Hepatocyte (in vitro differentiated cells): ENCODE measurements around the gene RNF152. TPM values are rescaled to one million over a fixed set of nuclear protein-coding genes. Genes with fewer than 3 reads are reported as not detected.

Experiments
- DNase-seq: peaks from one replicate; pipeline ENCODE4 v3.0.0-alpha.2; 2016; ENCODE audit warnings: low spot score
- H2AFZ ChIP-seq: fragments of 200-600 bp; sonication (generic); 2 replicates; pipeline ENCODE4 v1.6.0; 2016; ENCODE audit warnings: antibody characterized with exemption, mild to moderate bottlenecking
- H3K27ac ChIP-seq: fragments of 200-600 bp; sonication (generic); 2 replicates; pipeline ENCODE4 v1.5.1; 2016; ENCODE audit warnings: mild to moderate bottlenecking
- H3K27me3 ChIP-seq: fragments of 200-600 bp; sonication (generic); 2 replicates; pipeline ENCODE4 v1.6.1; 2016
- H3K36me3 ChIP-seq: fragments of 200-600 bp; sonication (generic); replicated peaks from 2 replicates; pipeline ENCODE4 v1.5.1; 2016; ENCODE audit warnings: low read depth; ENCODE audit not compliant: insufficient read depth
- H3K4me1 ChIP-seq: fragments of 200-600 bp; sonication (generic); 2 replicates; pipeline ENCODE4 v1.5.1; 2016; ENCODE audit warnings: mild to moderate bottlenecking, moderate library complexity; ENCODE audit not compliant: insufficient read depth
- H3K4me2 ChIP-seq: fragments of 200-600 bp; sonication (generic); 2 replicates; pipeline ENCODE4 v1.6.0; 2016
- H3K4me3 ChIP-seq: fragments of 200-600 bp; sonication (generic); 2 replicates; pipeline ENCODE4 v1.5.1; 2016; ENCODE audit warnings: mild to moderate bottlenecking
- H3K79me2 ChIP-seq: fragments of 200-600 bp; sonication (generic); 2 replicates; pipeline ENCODE4 v1.6.0; 2017; ENCODE audit warnings: mild to moderate bottlenecking
- H3K9me2 ChIP-seq: fragments of 200-600 bp; sonication (generic); replicated peaks from 2 replicates; pipeline ENCODE4 v1.6.0; 2017; ENCODE audit warnings: mild to moderate bottlenecking; ENCODE audit not compliant: insufficient read depth
- H3K9me3 ChIP-seq: fragments of 200-600 bp; sonication (generic); 2 replicates; pipeline ENCODE4 v1.5.1; 2016; ENCODE audit warnings: low read depth, mild to moderate bottlenecking
- H4K20me1 ChIP-seq: fragments of 200-600 bp; sonication (generic); 2 replicates; pipeline ENCODE4 v1.6.0; 2016; ENCODE audit warnings: mild to moderate bottlenecking; ENCODE audit not compliant: insufficient read depth, poor library complexity, severe bottlenecking
- CTCF ChIP-seq: fragments of 200-600 bp; sonication (generic); IDR thresholded peaks from 2 replicates; pipeline ENCODE4 v1.5.1; 2016; ENCODE audit warnings: antibody characterized with exemption, mild to moderate bottlenecking; ENCODE audit not compliant: poor library complexity
- EZH2 ChIP-seq: fragments of 200-600 bp; sonication (generic); IDR thresholded peaks from 2 replicates; pipeline ENCODE4 v1.6.1; 2016; ENCODE audit warnings: antibody characterized with exemption, mild to moderate bottlenecking, borderline replicate concordance
- EZH2phosphoT487 ChIP-seq: fragments of 200-600 bp; sonication (generic); IDR thresholded peaks from one replicate; pipeline ENCODE4 v1.6.1; 2018; ENCODE audit warnings: antibody characterized with exemption, mild to moderate bottlenecking, low read depth, moderate library complexity; ENCODE audit not compliant: unreplicated experiment, severe bottlenecking
- WGBS: methylation state at CpG from one replicate; pipeline ENCODE4 v1.1.6; 2016; ENCODE audit warnings: low lambda C conversion rate; ENCODE audit errors: missing lambda C conversion rate; 5-methylcytosine and 5-hydroxymethylcytosine counted together
- polyA plus RNA-seq: library from polyadenylated mRNA; unstranded; fragments of >200 nt; fragmentation: Nextera tagmentation; extraction: Ambion mirVana; gene quantifications from 2 replicates; pipeline ENCODE4 v1.2.1, GENCODE V29; 2016
- total RNA-seq: library from RNA; depleted of rRNA; stranded (reverse); fragments of >200 nt; gene quantifications from 2 replicates; pipeline ENCODE4 v1.2.3, GENCODE V29; 2014

The RNF152 gene
- total and polyA plus RNA-seq, 2 experiments from 2014 or later: 4.2 to 18.3 TPM

- Histone ChIP-seq H3K4me1 (no peaks in the 10 kb centered on the region), H3K27me3 (no peaks in the 10 kb centered on the region), H3K4me3 (no peak overlapping the region), H3K4me2 (no peak overlapping the region), H2AFZ (no peak overlapping the region), H3K27ac (no peak overlapping the region), H3K36me3 (no peaks in the 10 kb centered on the region), H3K79me2 (no peaks in the 10 kb centered on the region), H3K9me2 (no peaks in the 10 kb centered on the region), H3K9me3 (no peaks in the 10 kb centered on the region), H4K20me1 (no peaks in the 10 kb centered on the region)
- no peak for DNase-seq
- no peak for TF ChIP-seq EZH2phosphoT487
- no peak for TF ChIP-seq EZH2
- TF ChIP-seq CTCF: no peak
- WGBS: 69% methylated on average over 3 of the region's 3 CpGs
Observed at GRCh38 chr18:61935362-61935761, 42.6 kb upstream of the RNF152 start.

GRCh38 chr18:61931654-61932379, 39.0 kb upstream of the RNF152 start:
- no peaks in the 10 kb centered on the region for H3K79me2 ChIP-seq
- H3K4me2 ChIP-seq: no peak overlapping the region
- no peaks in the 10 kb centered on the region for H3K4me1 ChIP-seq
- no peak for DNase-seq
- H3K9me2 ChIP-seq: no peaks in the 10 kb centered on the region
- 89% methylated on average over 6 of the region's 6 CpGs for WGBS
- no peaks in the 10 kb centered on the region for H3K9me3 ChIP-seq
- no peak overlapping the region for H2AFZ ChIP-seq
- no peaks in the 10 kb centered on the region for H4K20me1 ChIP-seq
- H3K36me3 ChIP-seq: no peaks in the 10 kb centered on the region
- no peaks in the 10 kb centered on the region for H3K27me3 ChIP-seq
- no peak overlapping the region for H3K27ac ChIP-seq
- TF ChIP-seq EZH2phosphoT487 (no peak), CTCF (no peak), EZH2 (no peak)
- no peak overlapping the region for H3K4me3 ChIP-seq

- Histone ChIP-seq H4K20me1 (no peaks in the 10 kb centered on the region), H2AFZ (no peak overlapping the region), H3K9me2 (no peaks in the 10 kb centered on the region), H3K79me2 (no peaks in the 10 kb centered on the region), H3K4me2 (no peak overlapping the region), H3K36me3 (no peaks in the 10 kb centered on the region), H3K4me3 (no peak overlapping the region), H3K9me3 (no peaks in the 10 kb centered on the region), H3K27ac (no peak overlapping the region), H3K27me3 (no peaks in the 10 kb centered on the region), H3K4me1 (no peaks in the 10 kb centered on the region)
- DNase-seq: no peak
- no peak for TF ChIP-seq EZH2
- no peak for TF ChIP-seq EZH2phosphoT487
- TF ChIP-seq CTCF: no peak
- WGBS: 66% methylated on average over 3 of the region's 3 CpGs
Observed at GRCh38 chr18:61929881-61930640, 37.3 kb upstream of the RNF152 start.
